ENCODE results near the gene PMM1.

DNA sequence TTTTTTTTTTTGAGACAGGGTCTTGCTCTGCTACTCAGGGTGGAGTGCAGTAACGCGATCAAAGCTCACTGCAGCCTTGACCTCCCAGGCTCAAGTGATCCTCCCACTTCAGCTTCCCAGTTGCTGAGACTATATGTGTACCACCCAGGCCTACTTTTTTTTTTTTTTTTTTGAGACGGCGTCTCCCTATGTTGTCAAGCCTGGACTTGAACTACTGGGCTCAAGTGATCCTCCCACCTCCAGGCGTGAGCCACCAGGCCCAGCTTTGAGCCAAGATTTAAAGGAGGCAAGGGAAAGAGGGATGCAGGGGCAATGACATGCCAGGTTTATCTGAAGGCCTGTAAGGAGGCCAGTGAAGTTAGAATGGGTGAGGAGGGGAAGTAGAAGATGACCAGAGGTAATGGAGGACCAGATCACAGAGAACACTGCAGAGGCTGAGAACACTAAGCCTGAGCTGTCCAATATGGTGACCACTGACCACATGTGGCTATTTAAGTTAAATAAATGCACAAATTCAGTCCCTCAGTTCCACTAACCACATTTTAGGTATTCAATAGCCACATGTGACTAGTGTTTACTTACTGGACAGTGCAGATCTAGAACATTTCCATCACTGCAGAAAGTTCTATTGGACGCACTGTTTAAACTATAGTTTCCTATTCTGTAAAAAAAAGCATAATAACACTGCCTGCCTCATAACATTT is 23.1 kb upstream of the PMM1 start:
- TF ChIP-seq, protein P1, sequence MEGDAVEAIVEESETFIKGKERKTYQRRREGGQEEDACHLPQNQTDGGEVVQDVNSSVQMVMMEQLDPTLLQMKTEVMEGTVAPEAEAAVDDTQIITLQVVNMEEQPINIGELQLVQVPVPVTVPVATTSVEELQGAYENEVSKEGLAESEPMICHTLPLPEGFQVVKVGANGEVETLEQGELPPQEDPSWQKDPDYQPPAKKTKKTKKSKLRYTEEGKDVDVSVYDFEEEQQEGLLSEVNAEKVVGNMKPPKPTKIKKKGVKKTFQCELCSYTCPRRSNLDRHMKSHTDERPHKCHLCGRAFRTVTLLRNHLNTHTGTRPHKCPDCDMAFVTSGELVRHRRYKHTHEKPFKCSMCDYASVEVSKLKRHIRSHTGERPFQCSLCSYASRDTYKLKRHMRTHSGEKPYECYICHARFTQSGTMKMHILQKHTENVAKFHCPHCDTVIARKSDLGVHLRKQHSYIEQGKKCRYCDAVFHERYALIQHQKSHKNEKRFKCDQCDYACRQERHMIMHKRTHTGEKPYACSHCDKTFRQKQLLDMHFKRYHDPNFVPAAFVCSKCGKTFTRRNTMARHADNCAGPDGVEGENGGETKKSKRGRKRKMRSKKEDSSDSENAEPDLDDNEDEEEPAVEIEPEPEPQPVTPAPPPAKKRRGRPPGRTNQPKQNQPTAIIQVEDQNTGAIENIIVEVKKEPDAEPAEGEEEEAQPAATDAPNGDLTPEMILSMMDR (IDR thresholded peaks at IDR 0.05; ENCODE audit: low read depth, low read length, poor library complexity, severe bottlenecking) = no peak
- no peak for TF ChIP-seq EZH2phosphoT487 (IDR thresholded peaks at IDR 0.05; ENCODE audit: borderline replicate concordance, low read length)
